Transverse colon (tissue), 4 donors: Measurements from ENCODE around the gene NEO1. TPM values are rescaled to one million over a fixed set of nuclear protein-coding genes. Genes with fewer than 3 reads are reported as not detected.

ENCODE experiments used
- DNase-seq: peaks from one replicate; pipeline ENCODE4 v3.0.0-alpha.2; 2019
- H3K27ac ChIP-seq, 4 donors: fragments of 200-600 bp; sonication (generic); 2 replicates each; pipeline ENCODE4 v1.5.1; 2016 to 2018; ENCODE audit warnings: inconsistent platforms in 4 of 4
- H3K27me3 ChIP-seq: fragments of 200-600 bp; sonication (generic); 2 replicates; pipeline ENCODE4 v1.5.1; 2017; ENCODE audit warnings: inconsistent platforms
- H3K36me3 ChIP-seq, 4 donors: fragments of 200-600 bp; sonication (generic); 2 replicates each; pipeline ENCODE4 v1.5.1; 2017 to 2019; ENCODE audit warnings: inconsistent platforms in 4 of 4
- H3K4me1 ChIP-seq, 4 donors: fragments of 200-600 bp; sonication (generic); 2 replicates each; pipeline ENCODE4 v1.5.1; 2017 to 2020; ENCODE audit warnings: inconsistent platforms in 4 of 4
- H3K4me3 ChIP-seq, 4 donors: fragments of 200-600 bp; sonication (generic); 1 replicate in 1 of 4; 2 replicates in 3 of 4; pipeline versions ENCODE4 v1.5.1 to v1.6.1; 2017 to 2019; ENCODE audit warnings: inconsistent platforms in 4 of 4
- H3K9me3 ChIP-seq, 2 donors: fragments of 200-600 bp; sonication (generic); 2 replicates each; pipeline ENCODE4 v1.5.1; 2017 to 2019; ENCODE audit warnings: inconsistent platforms in 2 of 2
- EP300 ChIP-seq: sonication (generic); formaldehyde crosslinking; IDR thresholded peaks from one replicate; pipeline ENCODE4 v1.6.1; 2017; ENCODE audit warnings: antibody characterized with exemption, low read depth
- POLR2A ChIP-seq: fragments of 450-650 bp; IDR thresholded peaks from one replicate; pipeline ENCODE4 v1.6.1; 2016; ENCODE audit warnings: antibody characterized with exemption, mild to moderate bottlenecking, moderate library complexity
- POLR2AphosphoS5 ChIP-seq, 3 donors: sonication (generic); formaldehyde crosslinking; IDR thresholded peaks; one replicate each; pipeline ENCODE4 v1.6.1; 2016; ENCODE audit warnings: antibody characterized with exemption in 3 of 3
- WGBS, 2 donors: methylation state at CpG; one replicate each; pipeline ENCODE4 v1.1.5; 2018; ENCODE audit warnings: low coverage in 1 of 2; 5-methylcytosine and 5-hydroxymethylcytosine counted together
- in situ Hi-C, 4 donors: fragments of 200-750 bp; cut with MboI; loops; one replicate each; pipeline versions ENCODE4 v1.15.0 to v1.15.1; 2017; ENCODE audit warnings: low sequenced_read_pairs in 3 of 4, low pct_ligation_motif_present in 1 of 4, low pct_unique_long_range_greater_than_20kb in 1 of 4
- intact Hi-C: fragments of 100-400 bp; cut with DNase I; formaldehyde crosslinking; loops from one replicate; pipeline ENCODE4 v1.15.1; 2023; ENCODE audit warnings: low total_unique reads
- total RNA-seq, 4 donors: library from RNA; depleted of rRNA; stranded (reverse); fragments of >200 nt; gene quantifications; one replicate each; pipeline ENCODE4 v1.1.0, GENCODE V29; 2016
- TF ChIP-seq, protein P1 (sequence below), 5 experiments: fragments of 200-600 bp in 3 of 5; fragments of 450-650 bp in 2 of 5; sonication (generic) in 3 of 5; IDR thresholded peaks; 1 replicate in 2 of 5; 2 replicates in 3 of 5; pipeline ENCODE4 v1.5.1; 2016 to 2017; ENCODE audit warnings: antibody characterized with exemption in 5 of 5, inconsistent platforms in 3 of 5, mild to moderate bottlenecking in 2 of 5, moderate library complexity in 1 of 5

NEO1 gene
- total RNA-seq, 4 donors from 2014 or later = 100 to 188 (median 135) TPM

DNA sequence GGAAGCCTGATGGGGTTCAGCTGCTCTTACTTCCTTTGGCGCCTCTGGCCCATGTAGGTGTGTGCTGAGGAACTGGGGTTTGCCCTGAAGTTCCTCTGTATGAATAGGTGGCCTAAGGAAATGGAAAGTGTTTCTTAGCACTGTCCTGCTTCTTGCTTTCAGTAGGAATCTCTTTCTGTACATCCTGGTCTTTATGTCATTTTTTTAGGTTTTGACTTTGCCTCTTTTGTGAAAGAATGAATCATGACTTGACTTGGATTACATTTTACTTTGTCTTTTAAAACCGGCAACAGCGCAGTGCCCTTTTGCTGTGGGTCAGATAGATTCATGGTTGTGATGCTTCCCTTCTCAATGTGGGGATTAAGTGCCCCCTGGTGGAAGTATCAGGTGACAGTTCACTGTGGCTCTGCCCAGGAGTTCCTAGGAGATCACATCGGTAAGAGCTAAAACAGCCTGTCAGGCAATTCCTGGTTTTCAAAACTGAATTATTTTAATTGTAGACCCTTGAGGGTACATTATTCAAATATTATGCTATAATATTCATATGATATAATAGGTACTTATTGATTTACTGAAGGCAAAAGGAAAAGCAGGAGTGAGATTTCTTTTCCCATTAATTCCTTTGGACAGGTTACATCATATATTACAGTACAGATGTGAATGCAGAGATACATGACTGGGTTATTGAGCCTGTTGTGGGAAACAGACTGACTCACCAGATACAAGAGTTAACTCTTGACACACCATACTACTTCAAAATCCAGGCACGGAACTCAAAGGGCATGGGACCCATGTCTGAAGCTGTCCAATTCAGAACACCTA lies 221.1 kb downstream of the NEO1 start:
- DNase-seq = peak; percentile 39
- H3K27me3 ChIP-seq = no peaks in the 10 kb centered on the region
- TF ChIP-seq POLR2A (no peak), POLR2AphosphoS5 (IDR thresholded peaks at IDR 0.05) (no peak), EP300 (no peak)
- TF ChIP-seq, protein P1, sequence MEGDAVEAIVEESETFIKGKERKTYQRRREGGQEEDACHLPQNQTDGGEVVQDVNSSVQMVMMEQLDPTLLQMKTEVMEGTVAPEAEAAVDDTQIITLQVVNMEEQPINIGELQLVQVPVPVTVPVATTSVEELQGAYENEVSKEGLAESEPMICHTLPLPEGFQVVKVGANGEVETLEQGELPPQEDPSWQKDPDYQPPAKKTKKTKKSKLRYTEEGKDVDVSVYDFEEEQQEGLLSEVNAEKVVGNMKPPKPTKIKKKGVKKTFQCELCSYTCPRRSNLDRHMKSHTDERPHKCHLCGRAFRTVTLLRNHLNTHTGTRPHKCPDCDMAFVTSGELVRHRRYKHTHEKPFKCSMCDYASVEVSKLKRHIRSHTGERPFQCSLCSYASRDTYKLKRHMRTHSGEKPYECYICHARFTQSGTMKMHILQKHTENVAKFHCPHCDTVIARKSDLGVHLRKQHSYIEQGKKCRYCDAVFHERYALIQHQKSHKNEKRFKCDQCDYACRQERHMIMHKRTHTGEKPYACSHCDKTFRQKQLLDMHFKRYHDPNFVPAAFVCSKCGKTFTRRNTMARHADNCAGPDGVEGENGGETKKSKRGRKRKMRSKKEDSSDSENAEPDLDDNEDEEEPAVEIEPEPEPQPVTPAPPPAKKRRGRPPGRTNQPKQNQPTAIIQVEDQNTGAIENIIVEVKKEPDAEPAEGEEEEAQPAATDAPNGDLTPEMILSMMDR (IDR thresholded peaks at IDR 0.05) = peak; percentile 56 to 77 (median 68)
- 10 to 37% methylated on average over 2 to 5 of the region's 5 CpGs for WGBS, 2 donors
- no peak overlapping the region for H3K4me3 ChIP-seq
- in situ Hi-C loops = loop anchor here in 3 of 4 donors (25.0 kb wide), 1 partner anchor 486 kb away; the partner anchor contains the start of gene ADPGK (in 3 of the 3)
- H3K4me1 ChIP-seq = no peaks in the 10 kb centered on the region
- H3K9me3 ChIP-seq = no peaks in the 10 kb centered on the region
- intact Hi-C loops = no loop called here
- H3K36me3 ChIP-seq = peaks cover 0 to 27% (median 4%) of the 10 kb centered on the region in 4 donors
- H3K27ac ChIP-seq = no peak overlapping the region

DNA sequence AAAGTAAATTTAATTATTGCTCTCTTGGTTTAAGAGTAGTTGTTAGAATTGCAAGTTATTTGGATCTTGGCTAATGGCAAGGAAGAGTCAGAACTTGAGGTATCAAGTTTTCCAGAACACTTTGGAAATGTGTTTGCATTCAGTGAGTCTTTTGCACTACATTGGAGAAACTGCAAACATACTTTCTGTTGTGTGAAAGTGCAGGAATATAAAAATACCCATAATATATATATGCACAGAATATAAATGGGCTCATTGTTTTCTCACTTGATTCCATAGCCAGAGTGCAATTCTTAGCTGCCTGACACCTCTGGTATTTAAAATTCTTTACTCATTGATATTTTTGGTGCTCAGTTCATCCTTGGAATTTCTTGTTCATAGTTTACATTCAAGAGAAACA lies 223.6 kb downstream of the NEO1 start:
- Histone ChIP-seq H3K27me3 (no peaks in the 10 kb centered on the region), H3K36me3 (peaks cover 0 to 28% (median 5%) of the 10 kb centered on the region in 4 donors), H3K27ac (no peak overlapping the region), H3K9me3 (no peaks in the 10 kb centered on the region), H3K4me1 (no peaks in the 10 kb centered on the region), H3K4me3 (no peak overlapping the region)
- TF ChIP-seq EP300 = no peak
- TF ChIP-seq, protein P1 (IDR thresholded peaks at IDR 0.05) = no peak
- no peak for TF ChIP-seq POLR2A
- no peak for TF ChIP-seq POLR2AphosphoS5 (IDR thresholded peaks at IDR 0.05)
- intact Hi-C loops (no loop called here), in situ Hi-C loops (no loop called here)
- no peak for DNase-seq

DNA sequence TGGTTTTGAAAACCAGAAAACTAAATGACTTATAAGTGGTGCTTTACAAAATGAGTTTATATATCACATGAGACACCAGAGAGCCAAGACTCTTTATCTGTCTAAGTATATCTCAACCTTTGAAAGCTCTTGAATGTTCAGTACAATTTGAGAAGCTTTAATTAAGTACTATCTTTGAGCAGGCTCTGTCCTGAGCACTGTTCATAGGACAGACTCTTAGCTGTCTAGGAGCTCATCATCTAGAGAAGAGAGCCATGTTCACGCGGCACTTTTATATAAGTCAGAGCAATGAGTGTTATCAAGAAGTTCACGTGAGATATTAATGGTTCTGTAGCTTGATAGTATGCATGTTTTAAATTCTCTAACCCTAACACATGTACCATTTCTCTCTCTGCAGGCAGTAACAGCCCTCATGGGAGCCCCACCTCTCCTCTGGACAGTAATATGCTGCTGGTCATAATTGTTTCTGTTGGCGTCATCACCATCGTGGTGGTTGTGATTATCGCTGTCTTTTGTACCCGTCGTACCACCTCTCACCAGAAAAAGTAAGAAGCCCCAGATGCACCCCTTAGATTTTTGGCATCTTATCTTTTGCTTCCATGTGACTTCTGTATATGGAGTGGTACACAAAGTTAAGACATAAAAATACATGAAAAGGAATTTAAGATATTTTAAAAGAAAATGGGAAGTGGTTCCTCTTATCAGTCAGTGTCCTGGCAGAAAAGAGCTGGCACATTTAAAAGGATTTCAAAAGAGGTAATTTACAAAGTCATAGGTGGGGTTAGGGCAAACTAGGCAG lies 230.5 kb downstream of the NEO1 start:
- H3K9me3 ChIP-seq = no peaks in the 10 kb centered on the region
- WGBS, 2 donors = 91 to 93% methylated on average over 7 to 8 of the region's 8 CpGs
- intact Hi-C loops (no loop called here), in situ Hi-C loops (no loop called here)
- no peak overlapping the region for H3K27ac ChIP-seq
- DNase-seq = no peak
- H3K4me3 ChIP-seq = no peak overlapping the region
- TF ChIP-seq POLR2AphosphoS5 (IDR thresholded peaks at IDR 0.05) (no peak), POLR2A (no peak), EP300 (no peak)
- TF ChIP-seq, protein P1 (IDR thresholded peaks at IDR 0.05) = no peak
- H3K27me3 ChIP-seq = no peaks in the 10 kb centered on the region
- peaks cover 0 to 48% (median 21%) of the 10 kb centered on the region in 4 donors for H3K36me3 ChIP-seq
- peaks cover 0 to 6% (median 0%) of the 10 kb centered on the region in 4 donors for H3K4me1 ChIP-seq

DNA sequence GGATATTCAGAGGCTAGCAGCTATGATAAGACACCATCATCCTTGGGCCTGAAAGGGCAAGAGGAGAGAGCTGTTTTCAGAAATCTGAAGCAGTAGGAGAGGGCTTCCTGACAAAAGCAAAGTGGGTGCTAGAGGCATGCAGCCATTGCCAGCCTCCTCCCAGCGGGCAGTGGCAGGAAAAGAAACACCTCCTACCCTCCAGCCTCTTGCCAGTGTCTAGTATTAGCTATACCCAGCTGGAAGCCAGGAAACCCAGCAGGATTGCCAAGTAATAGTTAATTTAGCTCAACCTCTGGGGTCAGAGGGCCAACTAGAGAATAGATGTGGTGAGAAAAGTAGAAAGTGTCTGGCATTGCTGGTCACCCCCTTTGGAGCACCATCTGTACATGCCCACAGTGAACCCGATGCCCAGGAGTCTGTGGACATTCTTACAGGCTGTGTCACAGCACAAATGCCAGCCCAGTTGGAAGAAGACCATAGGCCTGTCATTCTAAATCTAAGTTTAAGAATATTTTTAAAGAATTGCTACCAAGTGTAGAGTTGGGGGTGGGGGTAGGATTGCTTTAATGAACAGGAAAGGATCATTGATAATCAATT lies 231.2 kb downstream of the NEO1 start:
- Histone ChIP-seq H3K27ac (no peak overlapping the region), H3K9me3 (no peaks in the 10 kb centered on the region), H3K4me3 (no peak overlapping the region), H3K27me3 (no peaks in the 10 kb centered on the region), H3K4me1 (peaks cover 0 to 6% (median 0%) of the 10 kb centered on the region in 4 donors), H3K36me3 (peaks cover 0 to 55% (median 23%) of the 10 kb centered on the region in 4 donors)
- WGBS, 2 donors = 73 to 80% methylated on average over 1 to 2 of the region's 2 CpGs
- TF ChIP-seq, protein P1 (IDR thresholded peaks at IDR 0.05) = no peak
- TF ChIP-seq EP300 = no peak
- TF ChIP-seq POLR2AphosphoS5 (IDR thresholded peaks at IDR 0.05) = no peak
- TF ChIP-seq POLR2A = no peak
- in situ Hi-C loops (no loop called here), intact Hi-C loops (no loop called here)
- DNase-seq = no peak
